GM21390 (cell line): ENCODE measurements around the gene VPS29.
A peak's percentile ranks its signal among the peaks of the same experiment; 100 is the strongest.
"Not testable (repeated sequence)": the region's sequence is repeated elsewhere in the genome, so short reads cannot be mapped to it uniquely, and the experiment has no call there.

Experiments
- ATAC-seq: cut with Tn5 transposase; IDR thresholded peaks from one replicate; pipeline ENCODE4 v1.9.1; 2021; ENCODE audit not compliant: unreplicated experiment

Gene VPS29

DNA sequence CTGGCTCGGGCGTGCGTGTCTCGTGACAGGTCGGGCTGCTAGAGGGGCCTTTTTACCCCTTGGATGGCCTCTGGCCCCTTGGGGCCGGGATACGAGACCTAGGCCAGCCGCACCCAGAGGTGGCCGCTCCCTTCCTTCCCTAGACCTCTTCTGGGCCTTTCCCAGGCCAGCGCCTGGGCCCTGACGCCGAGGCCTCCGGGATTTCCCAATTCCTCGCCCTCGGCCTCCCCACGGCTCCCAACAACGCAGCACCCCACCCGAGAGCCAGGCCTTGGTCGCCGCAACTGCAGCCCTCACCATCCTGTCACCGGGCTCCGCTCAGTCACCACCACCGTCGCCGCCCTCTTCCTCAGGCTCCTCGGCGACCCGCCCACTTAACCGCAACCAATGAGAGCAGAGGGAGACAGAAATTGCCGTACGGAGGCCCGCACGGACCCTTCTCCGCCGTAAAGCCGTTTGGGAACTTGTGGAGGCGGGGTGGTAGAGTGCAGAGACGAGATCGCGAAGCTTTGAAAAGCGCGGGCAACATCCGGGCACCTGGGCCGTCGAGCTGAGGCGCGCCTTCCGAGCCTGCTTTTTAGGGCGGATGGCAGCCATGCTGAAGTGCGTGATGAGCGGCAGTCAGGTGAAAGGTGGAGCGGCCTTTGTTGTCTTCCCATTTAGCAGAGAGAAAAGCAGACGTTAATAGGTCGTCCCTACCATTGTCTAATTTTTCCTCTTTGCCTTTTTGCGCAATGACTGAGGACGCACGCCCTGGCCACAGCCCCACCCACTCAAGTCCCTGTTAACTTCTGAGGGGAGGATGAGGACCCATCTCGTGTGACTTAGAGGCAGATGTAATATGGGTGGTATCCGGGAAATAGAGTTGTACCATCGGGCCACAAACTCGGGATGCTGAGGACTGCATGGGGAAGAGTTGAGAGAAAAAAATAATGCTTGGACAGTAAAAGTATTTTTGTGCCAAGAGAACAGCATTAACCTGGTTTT, at the start of gene VPS29, which contains the start of gene RAD9B:
Gene VPS29 (minus strand): TSS at position 360 of the 987 bp plus-strand sequence. CDS start 60 bp downstream, at position 300.
Gene RAD9B (plus strand): TSS at position 580 of the 987 bp plus-strand sequence. CDS start 7 bp downstream, at position 587.
- ATAC-seq, result peak; percentile 94

DNA sequence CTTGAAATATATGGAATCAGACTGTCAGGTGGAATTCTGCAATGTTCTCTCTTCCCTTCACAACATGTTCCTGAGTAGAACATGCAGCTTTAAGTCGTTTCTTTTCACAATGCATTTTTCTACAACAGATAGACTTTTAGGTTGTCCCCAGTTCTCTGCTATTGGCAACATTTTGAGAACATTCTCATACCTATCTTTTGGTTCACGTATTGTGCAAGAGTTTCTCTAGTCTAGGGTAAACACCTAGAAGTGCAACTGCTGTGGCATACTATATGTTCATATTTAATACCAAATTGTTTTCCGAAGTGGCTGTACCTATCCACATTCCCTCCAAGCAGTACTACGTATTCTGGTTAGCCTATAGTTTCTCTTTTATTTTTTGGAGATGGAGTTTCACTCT, 49.1 kb upstream of the VPS29 start:
- ATAC-seq, result no peak

DNA sequence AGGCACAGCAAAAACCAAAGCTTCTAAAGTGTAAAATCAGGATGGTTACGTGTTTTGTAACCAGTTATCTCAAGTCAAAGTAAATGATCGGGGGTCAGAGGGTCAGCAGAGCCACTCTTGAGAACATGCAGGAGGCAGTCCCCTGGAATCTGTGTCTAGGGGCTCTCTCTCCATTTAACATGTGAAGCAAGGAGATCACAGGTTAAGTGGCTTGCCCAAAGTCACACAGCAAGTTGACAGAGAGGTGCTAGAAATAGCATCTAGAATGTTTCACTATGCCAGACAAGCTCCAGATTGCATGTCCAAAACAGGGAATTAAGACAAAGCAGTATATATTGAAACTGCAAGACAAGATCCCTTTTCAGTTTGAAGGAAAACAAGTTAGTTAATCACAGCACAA, 47.8 kb upstream of the VPS29 start:
- ATAC-seq, result no peak

DNA sequence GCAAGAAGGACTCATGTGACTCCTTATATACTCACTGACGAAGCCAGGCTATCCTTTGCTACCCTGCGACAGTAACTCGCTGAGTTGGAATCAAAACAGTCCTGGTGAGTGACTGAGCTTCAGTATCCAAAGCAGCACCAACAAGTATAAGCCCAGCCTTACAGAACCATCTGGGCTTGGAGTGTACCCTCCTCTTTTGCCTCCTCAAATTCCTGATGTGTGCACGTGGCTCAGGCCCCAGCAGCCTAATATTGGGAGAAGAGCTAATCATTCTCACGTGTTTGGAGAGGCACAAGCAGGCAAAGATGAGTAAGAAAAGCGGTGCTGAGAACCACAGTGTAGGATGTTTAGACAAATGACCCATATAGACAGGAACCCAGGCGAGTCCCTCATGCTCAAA, 46.8 kb upstream of the VPS29 start:
- no peak for ATAC-seq

DNA sequence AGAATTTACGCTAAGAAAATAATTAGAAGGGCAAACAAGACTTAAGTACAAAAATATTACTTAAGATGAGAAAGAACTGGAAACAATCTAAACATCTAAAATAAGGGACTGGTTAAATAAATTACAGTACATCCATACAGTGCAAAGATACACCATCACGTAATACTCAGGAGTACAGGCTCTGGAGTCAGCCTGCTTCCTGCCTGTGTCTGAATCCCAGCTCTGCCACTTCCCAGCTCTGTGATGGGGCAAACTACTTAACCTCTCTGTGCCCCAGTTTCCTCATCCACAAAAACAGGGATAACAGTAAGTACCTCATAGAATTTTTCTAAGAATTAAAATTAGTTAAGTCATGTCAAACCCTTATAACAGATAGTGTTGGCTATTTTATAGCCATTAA, 45.2 kb upstream of the VPS29 start:
- ATAC-seq, result no peak

DNA sequence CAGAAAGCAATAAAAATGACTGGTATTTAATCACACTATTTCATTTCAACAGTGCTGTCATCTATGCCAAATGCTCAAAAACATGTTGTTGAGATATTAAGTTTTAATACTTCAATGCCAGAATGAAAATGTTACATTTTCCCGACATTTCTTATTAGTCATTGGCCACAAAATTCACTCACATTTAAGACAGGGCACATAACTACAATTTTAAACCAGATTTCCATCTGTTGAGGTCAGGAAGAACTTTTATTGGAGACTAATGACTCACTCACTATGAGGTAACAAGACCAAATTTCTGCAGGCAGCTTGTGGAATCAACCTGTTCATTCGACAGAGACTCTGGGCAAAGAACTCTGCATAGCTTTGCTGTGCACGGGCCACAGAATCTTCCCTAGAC, 44.4 kb upstream of the VPS29 start:
- ATAC-seq, result no peak

DNA sequence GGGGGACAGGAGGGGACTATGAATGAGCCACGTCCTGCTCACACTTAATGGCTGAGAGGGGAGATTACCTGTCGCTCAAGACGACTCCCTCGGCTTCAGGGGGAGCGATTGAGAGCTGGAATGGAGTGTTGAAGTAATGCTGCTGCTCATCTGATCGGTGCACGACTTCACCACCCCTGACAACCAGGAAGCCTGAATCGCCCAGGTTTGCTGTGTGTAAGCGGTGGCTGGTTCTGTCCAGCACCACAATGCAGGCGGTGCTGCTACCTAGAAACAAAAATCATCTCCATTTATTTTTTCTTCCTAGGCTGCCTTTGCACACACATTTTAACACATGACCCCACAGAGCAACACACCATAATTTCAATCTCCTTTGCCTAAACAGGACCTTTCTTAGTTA, 43.9 kb upstream of the VPS29 start:
- ATAC-seq, result no peak

DNA sequence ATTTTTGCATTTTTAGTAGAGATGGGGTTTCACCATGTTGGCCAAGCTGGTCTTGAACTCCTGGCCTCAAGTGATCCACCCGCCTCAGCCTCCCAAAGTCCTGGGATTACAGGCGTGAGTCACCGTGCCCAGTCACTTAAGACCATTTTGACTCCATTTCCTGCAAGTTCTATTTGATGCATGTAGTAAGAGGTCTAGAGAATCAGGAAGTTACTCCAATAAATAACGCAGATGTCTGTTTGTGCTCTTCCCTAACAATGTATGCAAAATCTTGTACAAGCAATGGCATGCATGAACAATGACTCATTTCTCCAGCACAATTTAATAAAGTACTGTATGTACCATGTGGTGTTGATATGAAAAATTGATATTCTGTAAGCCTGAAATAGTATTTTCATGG, 43.3 kb upstream of the VPS29 start:
- ATAC-seq, result not testable (repeated sequence)

DNA sequence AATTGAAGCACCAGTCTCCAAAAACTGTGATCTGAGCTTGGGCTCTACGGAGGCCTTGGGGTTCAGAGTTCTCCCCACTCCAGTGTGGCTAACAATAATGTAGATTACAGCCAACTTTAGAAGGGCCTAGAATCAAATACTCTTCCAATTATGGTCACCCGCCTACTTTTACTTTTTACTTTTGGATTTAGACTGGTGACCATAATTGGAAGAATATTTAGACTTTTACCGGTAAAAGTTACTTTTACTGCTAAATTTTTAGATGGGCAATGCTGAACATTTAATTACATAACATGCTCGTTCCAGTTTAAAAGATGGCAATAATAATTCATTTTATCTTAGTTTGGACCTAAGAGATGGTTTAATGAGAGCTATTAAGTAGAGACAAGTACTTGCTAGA, 42.1 kb upstream of the VPS29 start:
- ATAC-seq, result no peak

DNA sequence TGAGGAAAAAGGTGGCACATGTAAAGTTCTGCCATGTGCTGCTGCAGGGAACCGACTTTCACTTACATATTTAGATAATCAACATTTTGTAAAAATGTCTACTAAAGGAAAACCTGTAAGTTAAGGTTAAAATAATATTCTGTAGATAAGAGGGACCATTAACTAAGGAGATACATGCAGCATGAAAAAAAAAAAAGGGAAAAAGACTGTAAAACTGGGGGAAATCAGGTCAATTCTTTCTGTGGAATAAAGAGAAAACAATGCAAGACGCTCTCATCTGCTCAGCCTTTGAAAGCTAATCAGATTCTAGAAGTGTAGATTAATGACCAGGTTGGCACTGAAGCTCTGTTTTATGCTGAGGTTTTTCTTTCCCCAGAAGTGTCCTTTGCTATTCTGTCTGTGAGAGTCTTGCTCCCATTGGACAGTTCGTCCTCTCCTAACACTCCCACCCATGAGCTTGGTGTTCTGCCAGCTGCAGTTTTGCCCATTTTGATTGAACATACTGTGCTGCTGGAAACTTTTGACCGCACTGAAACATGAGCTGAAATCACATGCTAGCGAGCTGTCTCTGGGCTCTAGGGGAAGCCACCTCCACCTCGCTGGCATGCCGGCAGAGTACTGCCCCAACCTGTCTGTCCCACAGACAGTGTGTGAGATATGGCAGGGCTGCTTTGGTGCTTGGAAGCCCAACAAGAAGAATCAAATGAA, 41.5 kb upstream of the VPS29 start:
- no peak for ATAC-seq

DNA sequence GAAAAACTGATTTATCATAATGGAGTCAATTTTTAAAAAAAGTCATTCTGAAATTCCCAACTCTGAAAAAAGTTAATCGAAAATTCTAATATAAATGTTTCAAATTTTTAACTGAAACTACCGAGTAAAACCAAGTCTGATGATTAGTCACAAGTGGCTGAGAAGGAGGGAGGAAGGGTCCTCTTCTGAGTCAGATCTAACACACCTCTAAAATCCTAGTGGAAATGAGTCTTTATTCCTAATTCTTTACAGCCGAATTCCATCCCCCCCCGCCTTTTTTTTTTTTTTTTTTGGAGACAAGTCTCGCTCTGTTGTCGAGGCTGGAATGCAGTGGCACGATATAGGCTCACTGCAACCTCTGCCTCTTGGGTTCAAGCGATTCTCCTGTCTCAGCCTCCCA, 38.1 kb upstream of the VPS29 start:
- no peak for ATAC-seq

DNA sequence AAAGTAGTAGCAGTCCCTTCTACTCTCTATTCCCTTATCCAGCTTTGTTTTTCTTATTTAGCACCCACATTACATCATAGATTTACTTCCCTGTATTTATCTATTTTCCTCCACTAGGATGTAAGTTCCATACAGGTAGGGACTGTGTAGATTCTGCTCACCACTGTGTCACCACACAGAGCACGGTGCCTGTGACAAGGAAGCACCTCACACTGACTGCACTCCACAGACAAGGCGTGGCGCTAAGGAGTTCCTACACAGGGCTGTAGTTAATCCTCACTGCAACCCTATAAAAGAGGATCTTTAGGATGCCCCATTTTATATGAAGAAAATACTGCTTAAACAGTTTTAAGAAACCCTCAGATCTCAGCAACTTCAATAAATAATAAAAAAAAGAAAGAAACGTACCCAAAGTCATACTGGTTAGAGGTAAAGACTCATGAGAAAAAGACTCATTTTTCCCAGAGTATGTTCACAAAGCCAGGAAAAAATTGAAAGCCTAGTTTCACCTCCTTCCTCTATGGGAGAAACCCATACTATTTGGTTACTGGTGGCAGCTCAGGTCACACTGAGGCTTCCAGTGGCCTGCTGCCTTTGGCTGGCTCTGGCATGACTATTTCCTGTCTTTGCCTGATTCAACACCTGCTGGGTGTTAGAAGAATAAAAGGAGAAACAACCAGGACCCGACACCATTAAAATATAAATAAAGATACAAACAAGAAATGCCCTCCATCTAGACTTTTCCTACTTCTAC, 37.1 kb upstream of the VPS29 start:
- ATAC-seq, result no peak

DNA sequence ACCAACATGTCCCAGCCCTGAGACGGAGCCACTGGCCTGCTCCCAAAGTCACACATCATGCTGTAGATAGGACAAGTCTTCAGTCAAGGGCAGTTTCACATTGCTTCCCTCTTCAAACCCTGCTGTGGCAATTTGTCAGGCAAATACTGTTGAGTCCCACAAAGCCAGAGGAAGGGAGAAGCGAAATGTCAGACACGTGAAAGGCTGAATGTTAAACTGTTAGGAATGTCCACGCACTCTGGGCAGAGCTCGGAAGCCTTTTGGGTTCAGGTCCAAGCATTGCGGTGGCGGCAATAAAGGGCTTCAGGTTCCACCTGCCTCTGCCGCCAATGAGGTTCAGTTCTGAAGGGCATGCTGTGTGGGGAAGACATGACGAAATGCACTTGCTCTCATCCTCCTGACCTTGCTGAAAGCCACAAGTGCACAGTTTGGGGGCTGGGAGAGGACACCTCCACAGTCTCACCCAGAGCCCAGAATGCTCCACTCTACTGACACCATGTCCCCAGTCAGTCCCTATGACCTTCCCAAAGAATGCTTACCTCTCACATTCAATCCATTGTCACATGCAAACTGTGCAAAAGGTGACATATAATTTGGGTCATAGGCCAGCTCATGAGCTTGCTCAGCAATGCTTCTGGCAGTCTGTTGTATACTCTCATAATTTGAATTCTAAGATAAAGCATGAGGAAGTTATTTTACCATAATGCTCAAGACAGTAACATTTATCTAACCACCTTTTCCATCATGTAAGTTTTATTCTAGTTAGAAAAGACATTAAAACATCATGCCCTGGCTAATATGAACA, 35.9 kb upstream of the VPS29 start:
- no peak for ATAC-seq

DNA sequence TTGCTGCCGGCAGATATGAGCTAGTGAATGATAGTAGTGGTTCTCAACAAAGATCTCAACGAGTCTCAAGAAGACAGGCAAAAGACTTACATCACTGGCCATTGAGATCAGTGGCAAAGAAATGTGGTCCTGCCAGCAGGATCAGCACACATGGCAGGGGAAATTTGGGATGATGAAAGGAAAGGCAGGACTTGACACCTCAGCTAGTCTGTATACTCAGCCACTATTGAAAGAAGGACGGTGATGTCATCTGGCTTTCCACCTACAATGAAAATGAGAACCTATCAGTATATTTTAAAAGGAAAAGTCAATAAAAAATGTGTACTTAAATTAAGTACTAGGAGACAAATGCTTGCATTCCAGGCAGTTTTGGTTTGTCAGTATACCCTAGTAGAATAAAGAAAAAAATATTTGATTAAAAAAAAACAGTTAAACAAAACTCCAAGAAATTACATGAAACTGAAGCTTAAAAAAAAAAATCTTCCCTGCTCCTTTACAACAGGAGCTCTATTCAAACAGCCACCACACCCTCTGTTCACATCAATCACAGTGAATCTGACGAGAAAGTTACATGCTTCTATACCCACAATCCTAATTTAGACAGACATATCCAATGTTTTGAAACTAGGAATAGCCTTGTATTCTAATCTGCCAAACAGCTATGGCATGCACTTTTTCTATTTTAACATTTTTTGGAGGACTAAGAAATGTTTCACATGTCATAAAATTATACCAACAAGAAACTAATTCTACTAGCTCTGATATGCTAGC, 35.1 kb upstream of the VPS29 start:
- no peak for ATAC-seq

DNA sequence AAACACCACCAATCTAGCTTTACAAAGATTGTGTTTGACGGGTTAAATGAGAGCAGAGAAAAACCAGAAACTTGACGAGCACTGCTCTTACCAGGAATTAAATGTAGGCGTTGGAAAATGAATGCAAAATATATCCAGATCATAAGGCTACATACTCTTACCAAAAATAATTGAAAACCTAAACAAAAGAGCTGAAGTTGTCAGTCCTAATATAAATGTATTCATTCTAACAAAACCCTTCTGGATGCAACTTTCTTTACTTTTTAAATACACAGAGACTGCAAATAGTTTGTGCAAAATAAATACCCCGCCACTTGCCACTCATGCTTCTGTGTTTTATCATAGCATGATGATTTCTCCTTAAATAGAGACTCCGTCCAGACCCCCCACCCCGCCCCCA, 32.9 kb upstream of the VPS29 start:
- no peak for ATAC-seq

DNA sequence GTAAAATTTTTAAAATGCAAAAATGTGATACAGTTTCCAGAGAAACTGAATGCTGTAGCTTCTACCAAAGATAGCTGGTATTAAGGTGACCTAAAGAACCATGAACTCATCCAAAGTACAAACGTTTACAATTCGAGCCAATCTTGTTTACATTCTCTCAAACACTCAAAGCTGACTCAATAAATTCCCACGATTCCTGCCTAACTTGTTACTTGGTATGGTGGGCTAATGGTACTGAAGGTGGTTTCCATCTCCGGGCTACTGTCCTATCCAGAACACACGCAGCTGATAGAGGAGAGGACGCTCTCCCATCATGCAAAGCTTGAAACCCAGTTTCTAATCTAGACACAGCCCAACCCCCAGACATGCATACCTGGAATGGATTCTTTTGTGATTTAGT, 31.7 kb upstream of the VPS29 start:
- no peak for ATAC-seq

DNA sequence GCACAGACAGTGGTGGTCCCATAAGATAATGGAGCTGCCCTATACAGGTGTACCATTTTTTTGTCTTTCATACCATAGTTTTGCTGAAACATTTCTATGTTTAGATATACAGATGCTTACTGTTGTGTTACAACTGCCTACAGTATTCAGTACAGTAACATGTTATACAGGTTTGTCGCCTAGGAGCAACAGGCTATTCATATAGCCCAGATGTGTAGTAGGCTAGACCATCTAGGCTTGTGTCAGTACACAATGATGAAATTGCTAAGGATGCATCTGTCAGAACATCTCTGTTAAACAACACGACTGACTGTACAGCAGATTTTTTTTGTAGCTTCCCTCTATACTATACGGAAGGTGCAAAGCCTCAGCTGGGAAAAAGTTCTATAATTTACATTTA, 30.7 kb upstream of the VPS29 start:
- no peak for ATAC-seq

DNA sequence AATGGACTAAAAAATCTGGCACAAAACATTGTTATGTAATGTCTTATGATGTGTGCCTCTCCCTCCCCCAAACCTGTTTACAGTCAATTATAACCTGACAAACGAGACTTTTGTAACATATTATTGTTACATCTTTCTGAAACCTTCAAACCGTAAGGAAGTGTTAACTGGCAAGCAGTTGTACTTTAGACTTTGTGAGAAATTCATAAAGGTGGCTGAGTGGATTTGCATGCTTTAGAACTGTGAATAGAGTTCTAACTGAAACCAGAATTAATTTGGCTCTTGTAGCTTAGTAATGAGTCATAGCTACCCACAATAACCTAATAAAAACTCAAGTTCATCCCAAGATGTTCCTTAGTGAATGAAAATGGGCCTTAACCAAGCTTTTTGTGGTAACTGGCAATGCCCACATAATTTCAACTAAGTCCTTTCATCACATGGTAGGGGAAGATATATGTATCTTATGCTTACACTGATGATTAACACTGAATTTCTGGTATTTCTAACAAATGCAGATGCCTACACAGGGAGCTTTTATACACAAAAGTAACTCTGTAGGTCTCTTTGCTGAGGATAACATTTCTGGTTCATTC, 29.9 kb upstream of the VPS29 start:
- ATAC-seq, result peak; percentile 87

DNA sequence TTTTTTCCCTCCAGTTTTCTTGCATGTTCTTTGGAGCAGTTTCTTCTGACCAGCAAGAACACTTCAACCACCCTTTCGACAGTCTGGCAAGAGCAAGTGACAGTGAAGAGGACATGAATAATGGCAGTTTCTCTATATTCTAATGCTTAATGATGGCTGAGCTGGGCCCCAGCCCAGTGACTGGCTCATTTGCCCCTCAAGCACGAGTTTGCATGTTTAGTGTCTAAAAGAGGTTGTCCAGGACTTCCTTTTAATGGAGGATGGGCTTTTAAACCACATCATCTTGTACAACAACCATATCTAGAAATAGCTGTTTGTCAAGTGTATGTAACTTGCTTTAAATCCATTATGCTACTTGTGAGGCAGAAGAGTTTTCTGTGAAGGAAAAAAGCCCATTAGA, 28.6 kb upstream of the VPS29 start:
- ATAC-seq, result no peak
